Activated CD4-positive, CD25-positive, alpha-beta regulatory T cell treated with anti-CD3 and anti-CD28 coated beads, Interleukin-2, amount 50 U/mL, for 24 hours (primary cell): ENCODE data around the gene CLSTN2.

ENCODE experiments used
- ATAC-seq, 2 donors: fragments of 150-1000 bp; cut with Tn5 transposase; one replicate each; pipeline ENCODE4 v1.10.0; 2021; ENCODE audit warnings: mild to moderate bottlenecking in 1 of 2, moderate library complexity in 1 of 2

Gene CLSTN2

DNA sequence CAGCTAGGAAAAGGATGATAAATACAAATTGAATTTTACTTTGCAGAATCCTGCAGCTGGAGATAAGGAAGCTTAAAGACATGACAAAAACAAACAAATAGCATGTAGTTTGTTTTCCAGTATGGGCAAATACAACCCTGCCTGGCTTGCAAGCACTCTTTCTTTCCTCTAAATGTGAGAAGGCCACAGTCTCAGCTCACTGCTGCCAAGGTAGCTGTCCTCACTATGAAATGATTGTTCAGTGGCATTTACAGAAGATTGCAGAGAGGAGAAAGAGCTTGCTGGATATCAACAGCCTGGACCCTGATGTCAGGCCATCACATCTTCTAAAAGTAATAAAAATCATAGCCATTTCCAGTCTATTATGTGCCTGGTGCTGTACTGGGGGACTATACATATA, 262.0 kb downstream of the CLSTN2 start:
- ATAC-seq: no peak

DNA sequence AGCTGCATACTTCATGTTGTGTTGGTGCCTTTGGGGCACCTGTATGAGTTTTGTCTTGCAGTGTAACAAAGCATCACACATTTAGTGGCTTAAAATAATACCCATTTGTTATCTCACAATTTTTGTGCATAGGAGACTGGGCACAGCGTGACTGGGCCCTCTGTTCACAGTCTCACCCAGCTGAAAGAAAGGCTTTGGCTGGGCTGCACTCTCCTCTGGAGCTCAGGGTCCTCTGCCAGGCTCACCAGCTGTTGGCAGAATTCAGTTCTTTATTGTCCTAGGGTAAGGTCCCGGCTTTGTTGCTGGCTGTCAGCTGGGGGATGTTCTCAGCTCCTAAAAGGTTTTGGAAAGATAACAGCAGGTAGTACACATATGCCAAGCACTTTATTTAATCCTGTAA, 263.3 kb downstream of the CLSTN2 start:
- no peak for ATAC-seq

DNA sequence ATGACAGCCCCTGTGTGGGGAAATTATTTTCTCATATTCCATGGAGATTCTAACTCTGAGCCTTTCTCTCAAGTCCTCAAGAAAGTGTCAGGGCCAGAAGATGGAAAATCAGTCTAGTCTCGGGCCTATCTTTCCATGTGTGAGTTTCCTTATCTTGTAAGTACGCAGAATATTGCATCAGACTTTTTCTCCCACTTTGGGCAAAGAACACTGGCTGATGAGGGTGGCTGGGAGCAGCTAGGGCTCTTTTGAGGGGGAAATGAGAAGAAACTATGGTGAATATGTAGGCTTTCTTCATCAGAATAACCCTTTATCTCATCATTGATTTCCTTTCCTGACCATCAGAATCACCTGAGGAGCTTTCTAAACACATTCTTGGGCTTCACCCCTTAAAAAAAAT, 264.0 kb downstream of the CLSTN2 start:
- no peak for ATAC-seq

GRCh38 chr3:140199743-140200142, 264.8 kb downstream of the CLSTN2 start:
- ATAC-seq: no peak

DNA sequence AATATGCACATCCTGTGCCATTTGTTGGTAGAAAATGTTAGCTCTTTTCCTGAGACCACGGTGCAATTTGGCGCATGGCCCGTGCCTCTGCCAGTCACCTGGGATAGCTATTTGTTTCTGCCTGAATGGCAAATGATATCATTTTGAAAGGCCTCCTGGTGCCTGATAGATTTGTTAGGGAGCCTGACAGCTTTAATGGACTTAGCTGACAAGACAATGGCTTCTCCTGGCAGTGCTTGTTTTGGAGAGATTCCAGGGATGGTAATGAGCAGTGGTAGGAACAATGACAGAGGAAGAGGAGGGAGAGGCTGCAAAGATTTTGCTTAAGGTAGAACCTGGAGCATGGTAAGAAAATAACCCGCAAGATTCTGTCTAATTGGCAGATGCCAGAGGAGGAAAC, 268.5 kb downstream of the CLSTN2 start:
- no peak for ATAC-seq

DNA sequence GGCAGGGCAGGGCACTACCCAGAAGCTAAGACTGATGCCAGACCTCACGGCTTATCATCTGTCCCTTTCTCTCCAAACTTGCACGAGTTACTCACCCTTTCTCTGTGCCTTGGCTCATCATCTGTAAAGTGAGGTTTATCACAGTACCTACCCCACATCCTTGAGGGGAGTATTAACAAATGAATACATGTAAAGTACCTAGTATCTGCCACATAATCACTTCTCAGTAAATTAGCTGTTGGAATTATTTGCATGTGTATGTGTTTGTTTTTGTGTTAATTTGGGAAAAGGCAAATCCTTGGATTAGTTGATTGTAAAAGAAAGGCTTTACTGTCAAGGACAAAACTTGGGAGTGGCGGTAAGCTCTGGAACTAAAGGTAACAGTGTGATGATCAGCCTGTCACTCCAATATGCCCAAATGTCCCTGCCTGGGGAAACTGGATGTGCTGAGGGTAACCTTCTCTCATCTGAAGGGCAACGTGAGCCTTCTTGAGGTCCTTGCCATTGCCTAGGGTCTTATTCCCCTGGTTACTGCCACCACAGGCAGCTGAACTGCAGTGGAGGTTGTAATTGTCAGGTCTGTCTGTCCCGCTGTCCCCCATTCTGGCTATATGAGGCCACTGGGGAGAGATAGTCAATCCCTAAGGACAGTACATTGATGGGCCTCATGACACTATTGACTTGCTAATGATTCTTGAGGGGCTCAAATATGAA, 269.4 kb downstream of the CLSTN2 start:
- no peak for ATAC-seq

GRCh38 chr3:140205598-140205997, 270.6 kb downstream of the CLSTN2 start:
- no peak for ATAC-seq

- ATAC-seq: no peak
These were observed 271.4 kb downstream of the CLSTN2 start for GRCh38 chr3:140206196-140207040.

DNA sequence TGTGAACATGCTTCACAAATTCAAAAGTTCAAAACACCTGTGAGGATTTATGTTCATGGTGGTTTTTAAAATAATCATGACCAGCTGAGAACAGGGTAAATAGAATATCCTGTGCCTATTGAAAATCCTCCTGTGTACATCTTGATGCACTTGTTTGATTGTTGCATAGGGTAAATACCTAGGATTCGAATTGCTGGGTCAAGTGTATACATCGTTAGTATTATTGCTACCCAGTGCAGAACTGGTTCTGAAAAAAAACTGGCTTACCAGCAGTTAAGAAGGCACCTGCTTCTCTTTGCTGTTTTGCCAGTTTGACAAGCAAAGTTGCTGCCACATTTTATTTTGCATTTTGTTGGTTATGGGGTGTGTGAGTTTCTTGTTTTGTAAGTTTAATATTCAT, 272.6 kb downstream of the CLSTN2 start:
- ATAC-seq: no peak

DNA sequence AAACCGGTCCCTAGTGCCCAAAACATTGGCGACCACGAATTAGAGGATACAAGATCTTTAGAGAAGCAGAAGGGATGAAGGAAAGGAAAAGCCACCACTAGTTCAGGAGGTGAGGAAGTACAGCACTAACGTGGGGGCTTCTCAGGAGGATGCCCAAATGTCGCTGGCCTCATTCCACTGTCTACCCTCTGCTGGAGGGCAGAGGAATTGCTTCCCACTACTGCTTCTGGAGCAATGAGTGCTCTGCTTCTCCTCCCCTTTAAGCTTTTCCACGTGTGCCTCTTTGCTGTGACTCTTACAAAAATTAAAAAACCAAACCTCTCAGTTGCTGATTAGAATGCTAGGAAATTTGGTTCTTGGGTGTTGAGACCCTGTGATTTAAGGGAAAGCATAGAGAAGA, 281.3 kb downstream of the CLSTN2 start:
- ATAC-seq: no peak

- ATAC-seq: no peak
These were observed 284.3 kb downstream of the CLSTN2 start for GRCh38 chr3:140219291-140219690.

DNA sequence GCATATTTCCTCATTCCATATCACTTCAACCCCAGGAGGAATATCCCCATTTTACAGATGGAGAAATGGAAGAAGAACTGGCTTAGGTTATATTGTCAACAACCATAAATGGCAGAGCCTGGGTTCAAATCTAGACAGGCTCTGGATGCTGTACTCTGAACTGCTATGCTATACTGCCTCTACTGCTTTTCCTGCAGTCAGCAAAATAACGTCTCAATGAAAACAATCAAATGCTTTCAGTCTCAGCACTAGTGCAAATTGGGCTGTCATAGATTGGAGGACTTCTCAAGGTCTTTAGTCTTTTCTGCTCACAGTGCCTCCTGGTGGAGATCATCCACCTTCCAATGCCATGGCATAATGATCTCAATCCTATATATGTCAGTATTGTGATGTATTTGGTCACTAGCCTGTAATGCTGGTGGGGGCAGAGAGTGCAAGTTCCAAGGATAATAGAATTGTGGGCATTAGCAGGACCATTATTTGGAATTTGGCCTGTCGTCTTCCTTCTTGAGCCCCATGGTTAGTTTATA, 285.0 kb downstream of the CLSTN2 start:
- ATAC-seq: no peak

DNA sequence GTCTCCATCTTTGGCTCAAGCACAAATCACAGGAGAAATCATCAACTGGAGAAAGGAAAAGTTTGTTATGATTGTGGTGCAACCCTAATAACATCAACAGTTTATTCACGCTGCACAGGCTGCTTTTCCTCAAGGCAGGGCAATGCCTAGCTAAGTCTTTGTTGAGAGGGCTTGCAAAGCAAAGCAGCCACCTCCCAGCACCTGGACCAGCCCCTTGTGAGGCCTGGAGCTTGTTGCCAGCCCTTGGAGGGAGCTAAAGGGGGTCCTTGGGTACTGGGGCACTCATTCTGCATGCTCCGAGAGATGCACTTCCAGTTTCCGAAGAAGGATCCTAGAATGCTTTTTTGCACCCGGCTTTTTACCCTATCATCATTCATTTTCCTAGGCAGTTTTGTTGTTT, 288.2 kb downstream of the CLSTN2 start:
- no peak for ATAC-seq

GRCh38 chr3:140223631-140224030, 288.6 kb downstream of the CLSTN2 start:
- ATAC-seq: no peak

DNA sequence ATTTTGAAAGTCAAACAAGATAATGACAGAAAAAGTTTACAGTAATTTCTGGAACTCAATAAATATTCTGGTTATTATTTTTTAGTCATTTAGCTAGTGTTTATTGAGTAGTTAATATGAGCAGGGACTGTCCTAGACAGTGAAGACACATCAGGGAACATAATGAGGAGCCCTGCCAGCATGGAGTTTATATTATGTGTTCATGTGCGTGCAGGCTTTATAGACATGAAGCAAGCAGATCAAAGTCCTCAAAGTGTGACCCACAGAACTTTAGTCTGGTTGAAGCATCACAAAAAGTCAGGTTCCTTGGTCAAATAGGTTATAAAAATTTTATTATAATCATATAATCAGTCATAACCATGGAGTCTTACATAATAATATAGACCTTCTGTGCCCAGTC, 289.3 kb downstream of the CLSTN2 start:
- no peak for ATAC-seq

GRCh38 chr3:140225996-140226395, 291.0 kb downstream of the CLSTN2 start:
- ATAC-seq: no peak

- no peak for ATAC-seq
These were observed 298.7 kb downstream of the CLSTN2 start for GRCh38 chr3:140233702-140234101.

DNA sequence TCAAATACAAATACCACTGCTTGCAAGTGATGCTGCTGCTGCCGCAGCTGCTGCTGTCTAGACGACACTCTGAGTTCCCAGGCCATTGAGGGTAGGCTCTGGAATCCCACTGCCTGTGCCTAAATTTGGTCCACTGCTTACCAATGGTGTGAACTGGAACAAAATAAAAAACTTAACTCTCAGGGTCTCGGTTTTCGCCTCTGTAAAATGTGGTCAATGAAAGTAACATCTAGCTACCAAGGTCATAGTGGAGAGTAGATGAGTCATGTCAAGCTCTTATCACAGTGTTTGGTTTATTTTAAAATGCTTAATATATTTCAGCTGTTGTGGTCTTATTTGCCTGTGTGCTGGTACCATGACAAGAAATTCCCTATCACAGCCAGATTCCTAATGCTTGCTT, 299.3 kb downstream of the CLSTN2 start:
- ATAC-seq: no peak

DNA sequence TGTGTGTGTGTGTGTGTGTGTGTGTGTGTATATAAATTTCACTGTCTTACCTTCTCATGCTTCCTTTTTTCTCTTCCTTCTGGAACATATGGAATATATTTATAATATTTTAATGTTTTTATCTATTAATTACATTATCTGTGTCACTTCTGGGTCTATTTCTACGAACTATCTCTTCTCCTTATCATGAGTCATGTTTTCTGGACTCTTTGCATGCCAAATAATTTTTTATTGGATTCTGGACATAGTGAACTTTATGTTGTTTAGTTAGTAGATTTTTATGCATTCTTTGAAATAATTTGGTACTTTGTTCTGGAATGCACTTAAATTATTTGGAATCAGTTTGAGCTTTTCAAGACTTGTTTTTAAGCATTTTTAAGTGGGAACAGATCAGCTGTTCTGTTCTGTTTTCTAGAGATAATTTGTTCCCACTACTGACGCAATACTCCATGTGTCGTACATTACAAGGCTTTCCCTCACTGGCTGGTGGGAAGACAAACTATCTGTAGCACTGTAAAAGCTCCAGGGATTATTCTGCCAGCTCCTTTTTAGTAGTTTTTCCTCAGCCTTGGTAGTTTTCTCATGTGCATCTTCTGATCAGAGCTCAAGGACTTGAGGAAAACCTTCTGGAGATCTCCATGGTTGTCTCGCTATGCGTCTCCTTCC, 302.0 kb downstream of the CLSTN2 start:
- ATAC-seq: no peak

- ATAC-seq: no peak
These were observed 303.8 kb downstream of the CLSTN2 start for GRCh38 chr3:140238646-140239314.

DNA sequence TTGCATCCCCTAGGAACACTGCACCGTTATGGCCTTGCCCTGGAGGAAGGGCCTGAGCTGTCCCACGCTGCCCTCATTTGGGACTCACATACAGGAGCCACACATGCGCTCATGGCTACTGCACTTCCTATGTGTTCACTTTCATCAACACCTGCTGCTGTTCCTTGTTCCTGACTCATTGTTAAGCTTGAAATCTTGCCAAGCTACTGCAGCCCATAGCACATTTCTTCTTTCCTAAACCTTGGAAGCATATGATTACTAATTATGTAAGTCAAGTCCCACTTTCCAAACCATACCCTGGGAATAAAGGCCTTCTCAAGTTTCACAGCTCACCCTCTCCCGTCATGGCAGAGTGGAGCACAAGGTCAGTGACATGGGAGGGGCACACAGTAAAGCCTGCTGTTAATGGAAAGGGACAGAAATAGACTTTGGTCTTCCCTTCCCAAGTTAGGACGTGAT, 307.9 kb downstream of the CLSTN2 start:
- no peak for ATAC-seq

- no peak for ATAC-seq
These were observed 308.6 kb downstream of the CLSTN2 start for GRCh38 chr3:140243575-140243974.

- ATAC-seq: no peak
These were observed 309.9 kb downstream of the CLSTN2 start for GRCh38 chr3:140244893-140245292.
